Neural crest cell (in vitro differentiated cells): Measurements from ENCODE around the gene IL1A. TPM values are rescaled to one million over a fixed set of nuclear protein-coding genes. Genes with fewer than 3 reads are reported as not detected.
"Not testable (repeated sequence)": the region's sequence is repeated elsewhere in the genome, so short reads cannot be mapped to it uniquely, and the experiment has no call there.

Experiments used
- DNase-seq: peaks from one replicate; pipeline ENCODE4 v3.0.0; 2021; ENCODE audit warnings: low read depth, mixed read lengths, low spot score
- H3K27ac Mint-ChIP-seq: one replicate; pipeline ENCODE4 v1.8.0; 2021; ENCODE audit warnings: mild to moderate bottlenecking, mixed read lengths; ENCODE audit not compliant: unreplicated experiment
- H3K27me3 Mint-ChIP-seq: 2 replicates; pipeline ENCODE4 v1.8.0; 2021; ENCODE audit warnings: low read depth, mild to moderate bottlenecking, mixed read lengths
- H3K36me3 Mint-ChIP-seq: 2 replicates; pipeline ENCODE4 v1.8.0; 2021; ENCODE audit warnings: low read depth, mild to moderate bottlenecking, mixed read lengths
- H3K4me1 Mint-ChIP-seq: 2 replicates; pipeline ENCODE4 v1.8.0; 2021; ENCODE audit warnings: mixed read lengths
- H3K4me3 Mint-ChIP-seq: one replicate; pipeline ENCODE4 v1.8.0; 2021; ENCODE audit warnings: mild to moderate bottlenecking, mixed read lengths
- H3K9me3 Mint-ChIP-seq: 2 replicates; pipeline ENCODE4 v1.8.0; 2021; ENCODE audit warnings: mixed read lengths
- CTCF ChIP-seq: fragments of 200-600 bp; sonication (generic); conservative IDR thresholded peaks from 2 replicates; pipeline ENCODE4 v1.5.0; 2021; ENCODE audit warnings: antibody characterized with exemption, mild to moderate bottlenecking
- long read RNA-seq: library from polyadenylated mRNA; unstranded; transcript quantifications from one replicate; pipeline ENCODE4 v2.0.0, GENCODE V29; 2020
- total RNA-seq: library from RNA; stranded (reverse); gene quantifications from 2 replicates; pipeline ENCODE4 v1.2.1, GENCODE V29; 2021

Gene IL1A
- not detected in 2 replicates for total RNA-seq
- long read RNA-seq = 0 reads

- Mint-ChIP-seq H3K27ac (no peak within 1 kb of the TSS), H3K4me1 (peaks cover 12% of the 10 kb centered on the region), H3K9me3 (peaks cover 2% of the 10 kb centered on the region), H3K36me3 (no peaks in the 10 kb centered on the region), H3K4me3 (no peak within 1 kb of the TSS), H3K27me3 (no peaks in the 10 kb centered on the region)
- TF ChIP-seq CTCF = no peak
- DNase-seq = no peak
These were observed at the start of gene IL1A for GRCh38 chr2:112784199-112785189. Gene IL1A, minus strand, starts transcription at chr2:112784493. Its CDS starts 723 bp downstream, at chr2:112783770.

GRCh38 chr2:112833976-112834375 lies 49.7 kb upstream of the IL1A start:
- Mint-ChIP-seq H3K36me3 (no peaks in the 10 kb centered on the region), H3K4me1 (peaks cover 5% of the 10 kb centered on the region), H3K9me3 (no peaks in the 10 kb centered on the region), H3K27me3 (peaks cover 12% of the 10 kb centered on the region), H3K27ac (no peak overlapping the region), H3K4me3 (no peak overlapping the region)
- no peak for DNase-seq
- no peak for TF ChIP-seq CTCF

GRCh38 chr2:112833639-112833931 lies 49.3 kb upstream of the IL1A start:
- not testable (repeated sequence) for DNase-seq, H3K9me3 Mint-ChIP-seq, H3K36me3 Mint-ChIP-seq, H3K27ac Mint-ChIP-seq, H3K4me1 Mint-ChIP-seq, H3K27me3 Mint-ChIP-seq, H3K4me3 Mint-ChIP-seq

GRCh38 chr2:112832841-112833638 lies 48.7 kb upstream of the IL1A start:
- H3K4me3 Mint-ChIP-seq = no peak overlapping the region
- peaks cover 5% of the 10 kb centered on the region for H3K4me1 Mint-ChIP-seq
- no peak for DNase-seq
- no peaks in the 10 kb centered on the region for H3K36me3 Mint-ChIP-seq
- no peak for TF ChIP-seq CTCF
- no peaks in the 10 kb centered on the region for H3K9me3 Mint-ChIP-seq
- no peak overlapping the region for H3K27ac Mint-ChIP-seq
- H3K27me3 Mint-ChIP-seq = peaks cover 6% of the 10 kb centered on the region

- Mint-ChIP-seq H3K4me3 (no peak overlapping the region), H3K36me3 (no peaks in the 10 kb centered on the region), H3K27ac (no peak overlapping the region), H3K4me1 (peaks cover 5% of the 10 kb centered on the region), H3K27me3 (peaks cover 6% of the 10 kb centered on the region), H3K9me3 (no peaks in the 10 kb centered on the region)
- DNase-seq = no peak
- TF ChIP-seq CTCF = no peak
These were observed 47.9 kb upstream of the IL1A start for GRCh38 chr2:112831946-112832840.
